Activated CD4-positive, alpha-beta T cell treated with anti-CD3 and anti-CD28 coated beads, Interleukin-2, amount 50 U/mL, for 16 hours (primary cell): ENCODE measurements around the gene DENND1C.

Experiments used
- DNase-seq: peaks from one replicate; pipeline ENCODE4 v3.0.0-alpha.2; 2020

The DENND1C gene

DNA sequence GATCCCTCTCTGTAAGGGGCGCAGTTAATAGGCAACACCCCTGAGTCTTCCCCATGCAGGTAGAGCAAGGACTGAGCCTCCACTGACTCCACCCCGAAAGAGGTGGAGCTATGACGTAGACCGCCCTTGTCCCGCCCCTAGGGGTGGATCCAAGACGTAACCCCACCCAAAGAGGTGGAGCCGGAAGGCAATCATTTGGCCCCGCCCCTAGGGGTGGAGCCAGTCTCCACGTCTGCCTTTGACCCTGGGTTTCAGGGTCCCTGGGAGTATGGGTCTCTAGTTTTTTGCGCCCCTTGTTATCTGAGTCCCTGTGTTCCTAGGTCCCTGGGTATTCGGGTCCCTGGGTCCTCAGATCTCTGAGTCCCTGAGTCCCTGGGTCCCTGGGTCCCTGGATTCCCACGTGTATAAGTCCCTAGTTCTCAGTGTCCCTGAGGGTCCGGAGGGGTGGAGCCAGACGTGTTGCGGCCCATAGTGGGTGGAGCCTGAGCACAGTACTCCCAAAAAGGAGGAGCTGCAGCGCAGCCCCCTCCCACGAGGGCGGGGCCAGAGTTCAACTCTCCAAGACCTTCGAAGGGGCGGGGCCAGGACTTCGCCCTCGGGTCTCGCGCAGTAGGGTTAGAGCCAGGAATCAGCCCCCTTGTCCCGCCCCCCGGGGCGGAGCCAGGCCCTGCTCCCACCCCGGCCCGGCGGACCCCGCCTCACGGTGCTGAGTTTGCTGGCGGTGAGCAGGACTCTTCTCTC is 5.3 kb downstream of the DENND1C start:
- peak; percentile 75 for DNase-seq

DNA sequence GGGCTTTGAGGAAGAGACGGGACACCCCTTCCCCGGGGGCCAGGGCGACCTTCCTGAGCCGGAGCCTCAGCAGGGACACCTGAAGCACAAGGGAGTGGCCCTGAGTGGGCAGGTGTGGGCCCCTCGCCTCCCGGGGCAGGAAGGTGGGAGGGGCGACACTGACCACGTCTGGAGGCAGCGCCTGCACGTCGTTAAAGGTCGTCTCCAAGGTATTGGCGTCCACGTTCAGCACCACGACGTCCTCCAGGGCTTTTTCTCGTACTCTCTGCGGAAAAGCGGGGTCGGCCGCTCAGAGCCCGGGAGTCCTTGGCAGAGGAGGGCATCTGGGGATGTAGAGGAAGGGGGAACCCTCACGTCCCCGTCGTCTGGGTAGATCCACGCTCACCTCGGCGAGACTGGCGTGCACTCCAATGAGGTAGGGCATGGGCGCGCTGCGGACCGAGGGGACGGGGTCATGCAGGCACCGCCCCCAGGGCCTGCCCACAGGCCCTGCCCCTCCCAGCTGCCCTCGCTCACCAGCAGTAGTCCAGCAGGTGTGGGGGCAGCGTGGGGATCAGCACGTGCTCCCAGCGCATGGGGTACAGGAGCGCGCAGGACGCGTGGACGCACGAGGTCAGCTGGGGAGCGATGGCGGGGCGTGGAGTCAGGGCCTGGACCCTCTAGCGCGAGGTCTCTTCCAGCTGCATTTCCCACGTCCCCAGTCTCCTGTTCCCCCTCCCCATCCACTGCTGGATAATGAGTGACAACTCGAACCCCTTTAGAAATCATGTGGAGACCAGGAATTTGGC is 6.1 kb downstream of the DENND1C start:
- DNase-seq = no peak

DNA sequence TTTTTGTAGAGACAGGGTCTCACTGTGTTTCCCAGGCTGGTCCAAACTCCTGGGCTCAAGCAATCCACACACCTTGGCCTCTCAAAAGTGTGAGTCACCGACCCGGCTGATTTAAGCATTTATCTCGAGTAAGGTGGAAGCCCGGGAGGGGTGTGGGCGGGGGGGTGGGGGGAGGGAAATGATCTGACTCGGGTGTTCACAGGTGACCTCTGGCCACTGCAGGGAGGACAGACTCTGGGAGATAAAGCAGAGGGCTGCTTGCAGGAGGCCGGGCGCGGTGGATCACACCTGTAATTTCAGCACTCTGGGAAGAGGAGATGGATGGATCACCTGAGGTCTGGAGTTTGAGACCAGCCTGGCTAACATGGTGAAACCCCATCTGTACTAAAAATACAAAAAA is 7.9 kb downstream of the DENND1C start:
- no peak for DNase-seq

DNA sequence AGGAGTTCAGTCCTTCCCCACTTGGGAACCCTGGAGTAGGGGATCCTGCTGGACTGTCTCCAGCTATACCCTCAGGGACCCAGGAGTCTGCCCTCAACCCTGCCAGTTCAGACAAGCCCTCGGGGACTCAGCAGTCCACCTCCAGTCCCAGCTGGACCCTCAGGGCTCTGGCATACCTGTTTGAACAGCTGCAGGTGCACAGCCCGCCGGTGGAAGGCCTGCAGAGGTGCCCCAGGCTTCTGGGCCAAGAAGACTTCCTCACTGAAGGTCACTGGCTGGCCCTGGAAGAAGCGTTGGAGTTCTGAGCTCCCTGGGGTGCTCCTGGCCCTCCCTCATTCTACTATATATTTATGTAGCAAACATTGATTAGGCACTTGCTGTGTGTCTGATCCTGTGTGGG is 8.9 kb downstream of the DENND1C start:
- DNase-seq = no peak

DNA sequence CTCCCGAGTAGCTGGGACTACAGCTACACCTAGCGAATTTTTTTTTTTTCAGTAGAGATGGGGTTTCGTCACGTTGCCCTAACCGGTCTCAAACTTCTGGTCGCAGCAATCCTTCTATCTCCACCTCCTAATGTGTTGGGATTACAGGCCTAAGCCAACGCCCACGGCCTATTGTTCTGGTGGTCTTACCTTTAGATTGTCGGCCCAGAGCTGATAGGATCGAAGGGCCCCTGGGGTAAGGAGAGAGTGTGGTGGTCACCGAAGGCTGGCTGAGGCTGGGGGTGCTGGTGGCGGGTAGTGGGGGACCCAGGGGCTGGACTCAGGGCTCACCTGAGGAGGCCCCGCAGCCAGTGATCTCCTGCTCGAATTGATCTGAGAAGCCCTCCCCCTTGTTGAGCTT is 10.5 kb downstream of the DENND1C start:
- DNase-seq = no peak

DNA sequence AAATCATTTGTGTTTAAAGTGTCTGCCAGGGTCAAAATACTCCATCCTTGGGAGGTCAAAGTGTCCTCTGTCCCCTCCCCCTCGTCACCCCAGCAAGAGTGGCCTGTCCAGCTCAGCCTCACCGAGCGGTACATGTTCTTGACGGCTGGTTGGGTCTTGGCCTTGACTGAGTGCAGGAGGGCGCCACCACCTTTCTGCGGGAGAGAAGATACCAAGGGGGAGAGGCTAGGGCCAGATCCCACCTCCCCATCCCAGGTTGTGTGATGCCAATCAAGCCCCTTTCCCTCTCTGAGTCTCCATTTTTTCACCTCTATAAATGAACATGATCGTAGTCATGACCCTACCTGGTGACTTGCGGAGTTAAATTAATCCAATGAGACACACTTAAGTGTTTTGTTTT is 11.4 kb downstream of the DENND1C start:
- no peak for DNase-seq

DNA sequence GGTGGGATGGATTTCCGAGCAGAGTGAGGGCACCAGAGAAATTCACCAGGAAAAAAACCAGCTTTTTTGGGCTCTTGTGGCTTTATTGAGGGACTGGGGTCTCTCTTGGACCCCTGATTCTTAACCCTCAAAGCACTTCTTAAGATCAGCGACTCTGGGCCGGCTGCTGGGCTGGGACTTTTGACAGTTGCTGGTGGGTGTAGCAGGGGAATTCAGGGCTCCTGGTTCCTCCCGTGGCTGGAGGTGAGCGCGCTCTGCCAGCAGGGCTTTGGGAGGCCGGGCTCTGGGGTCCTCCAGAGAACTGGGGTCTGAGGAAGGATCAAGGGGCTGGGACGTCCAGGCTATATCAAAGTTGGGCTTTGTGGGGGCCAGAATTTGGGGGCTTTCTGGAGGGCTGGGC is 14.2 kb downstream of the DENND1C start:
- no peak for DNase-seq

DNA sequence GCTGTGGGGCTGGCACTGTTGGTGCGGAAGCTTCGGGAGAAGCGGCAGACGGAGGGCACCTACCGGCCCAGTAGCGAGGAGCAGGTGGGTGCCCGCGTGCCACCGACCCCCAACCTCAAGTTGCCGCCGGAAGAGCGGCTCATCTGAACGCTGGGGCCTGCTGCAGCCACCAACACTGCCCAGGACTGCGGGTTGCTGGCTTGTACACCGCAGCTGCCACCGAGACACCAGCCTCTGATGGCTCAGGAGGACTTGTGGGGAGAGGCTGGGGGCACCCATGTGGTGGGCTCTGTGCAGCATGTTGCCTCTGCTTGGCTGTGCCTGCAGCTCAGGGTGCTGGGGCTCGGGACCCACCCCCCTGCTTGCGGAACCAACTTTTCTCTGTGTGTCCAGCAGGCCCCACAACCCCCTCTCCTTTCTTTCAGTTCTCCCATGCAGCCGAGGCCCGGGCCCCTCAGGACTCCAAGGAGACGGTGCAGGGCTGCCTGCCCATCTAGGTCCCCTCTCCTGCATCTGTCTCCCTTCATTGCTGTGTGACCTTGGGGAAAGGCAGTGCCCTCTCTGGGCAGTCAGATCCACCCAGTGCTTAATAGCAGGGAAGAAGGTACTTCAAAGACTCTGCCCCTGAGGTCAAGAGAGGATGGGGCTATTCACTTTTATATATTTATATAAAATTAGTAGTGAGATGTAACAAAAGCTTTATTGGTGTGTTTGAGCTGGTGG is 14.9 kb downstream of the DENND1C start:
- DNase-seq = no peak

DNA sequence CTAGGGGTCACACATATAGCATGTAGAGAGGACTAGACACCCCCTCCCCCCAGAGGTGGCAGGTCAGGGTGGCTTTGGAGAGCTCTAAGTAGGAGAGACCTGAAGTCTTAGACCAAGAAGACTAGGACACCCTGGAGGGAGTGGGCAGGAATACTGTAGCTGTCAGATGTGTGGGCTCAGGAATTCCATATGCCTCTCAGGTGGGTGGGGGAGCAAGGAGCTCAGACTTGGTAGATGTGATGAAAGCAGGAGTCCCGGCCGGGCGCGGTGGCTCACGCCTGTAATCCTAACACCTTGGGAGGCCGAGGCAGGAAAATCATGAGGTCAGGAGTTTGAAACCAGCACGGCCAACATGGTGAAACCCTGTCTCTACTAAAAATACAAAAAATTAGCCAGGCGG is 15.9 kb downstream of the DENND1C start:
- DNase-seq = no peak

DNA sequence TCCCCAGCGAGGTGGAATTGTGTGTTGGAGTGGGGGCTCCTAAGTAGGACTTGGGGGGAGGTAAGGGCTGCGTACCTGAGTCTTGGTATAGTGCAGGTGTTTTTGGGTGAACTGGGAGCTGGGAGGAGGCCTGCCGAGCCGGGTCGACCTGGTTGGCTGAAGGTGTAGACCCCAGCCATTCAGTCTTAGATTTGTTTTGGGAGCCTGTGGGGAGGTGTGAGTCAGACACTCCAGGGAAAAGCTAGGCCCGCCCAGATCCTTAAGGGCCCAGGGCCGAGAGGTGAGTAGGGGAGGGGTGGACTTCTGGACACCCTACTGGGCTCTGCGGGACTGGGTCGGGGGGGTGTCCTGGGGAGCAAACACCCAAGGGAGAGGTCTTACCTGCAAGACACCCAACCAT is 16.6 kb downstream of the DENND1C start:
- DNase-seq = no peak

DNA sequence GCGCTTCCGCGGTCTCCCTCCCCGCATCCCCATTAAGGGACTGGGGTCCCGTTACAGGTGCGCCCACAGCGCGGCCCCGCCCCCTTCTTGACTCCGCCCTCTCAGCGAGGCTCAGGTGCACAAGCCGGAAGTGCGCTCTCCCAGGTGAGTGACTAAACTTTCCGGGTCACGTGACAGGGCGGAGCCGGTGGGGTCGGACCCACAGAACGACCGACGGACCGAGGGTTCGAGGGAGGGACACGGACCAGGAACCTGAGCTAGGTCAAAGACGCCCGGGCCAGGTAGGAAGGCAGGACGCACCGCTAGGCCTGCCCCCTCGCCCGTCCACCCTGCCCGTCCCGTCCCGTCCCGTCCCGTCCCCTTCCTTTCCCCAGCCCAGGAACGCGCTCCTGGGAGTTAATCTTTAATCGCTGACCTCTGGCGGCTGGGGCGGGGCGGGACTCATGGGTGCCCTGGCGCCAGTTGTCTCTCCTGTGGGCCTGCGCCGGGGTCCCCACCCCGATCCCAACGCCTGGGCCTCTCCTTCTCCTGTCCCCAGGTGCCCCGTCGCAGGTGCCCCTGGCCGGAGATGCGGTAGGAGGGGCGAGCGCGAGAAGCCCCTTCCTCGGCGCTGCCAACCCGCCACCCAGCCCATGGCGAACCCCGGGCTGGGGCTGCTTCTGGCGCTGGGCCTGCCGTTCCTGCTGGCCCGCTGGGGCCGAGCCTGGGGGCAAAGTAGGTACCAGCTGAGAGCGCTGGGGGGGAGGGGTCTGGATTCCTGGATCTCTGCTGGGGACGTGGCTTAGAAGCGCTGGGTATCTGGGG is 17.3 kb downstream of the DENND1C start, which contains the start of gene CRB3:
Gene CRB3 (plus strand): TSS at position 202 of the 804 bp plus-strand sequence. CDS start 431 bp downstream, at position 633.
- no peak for DNase-seq

DNA sequence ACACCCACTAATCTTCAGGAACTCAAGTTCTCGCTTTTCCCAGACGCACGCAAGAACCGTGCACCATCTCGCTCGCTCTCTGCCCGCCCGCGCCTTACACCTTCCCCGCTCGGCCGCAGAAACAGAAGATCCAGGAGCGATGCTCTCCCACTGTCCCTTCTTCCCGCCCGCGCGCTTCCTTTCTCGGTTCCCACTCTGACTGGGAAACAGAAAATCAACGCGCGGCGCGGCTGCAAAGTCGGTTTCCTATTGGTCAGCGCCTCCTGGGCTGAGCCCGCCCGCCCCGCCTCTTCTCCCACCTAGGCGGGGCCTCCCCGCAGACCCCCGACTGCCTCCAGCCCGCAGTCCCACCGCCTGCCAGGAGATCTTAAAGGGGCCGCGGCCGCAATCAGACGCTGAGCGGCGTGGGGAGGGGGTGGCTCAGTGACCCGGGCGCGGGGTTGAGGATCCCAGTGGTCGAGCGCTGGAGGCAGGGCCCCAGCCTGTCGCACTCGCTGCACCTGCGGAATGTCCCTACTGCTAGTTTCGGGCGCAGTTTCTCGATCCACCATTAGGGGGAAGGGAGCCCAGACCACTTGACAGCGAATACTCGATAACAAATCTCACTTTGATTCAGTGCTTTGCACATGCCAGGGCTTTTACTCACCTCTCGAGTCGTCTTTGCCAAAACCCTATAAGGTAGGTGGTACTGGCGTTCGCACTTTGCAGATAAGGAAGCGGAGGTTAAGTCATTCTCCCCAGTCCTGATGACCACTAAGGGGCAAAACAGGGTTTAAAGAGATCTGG is 21.3 kb downstream of the DENND1C start:
- DNase-seq = peak; percentile 97

DNA sequence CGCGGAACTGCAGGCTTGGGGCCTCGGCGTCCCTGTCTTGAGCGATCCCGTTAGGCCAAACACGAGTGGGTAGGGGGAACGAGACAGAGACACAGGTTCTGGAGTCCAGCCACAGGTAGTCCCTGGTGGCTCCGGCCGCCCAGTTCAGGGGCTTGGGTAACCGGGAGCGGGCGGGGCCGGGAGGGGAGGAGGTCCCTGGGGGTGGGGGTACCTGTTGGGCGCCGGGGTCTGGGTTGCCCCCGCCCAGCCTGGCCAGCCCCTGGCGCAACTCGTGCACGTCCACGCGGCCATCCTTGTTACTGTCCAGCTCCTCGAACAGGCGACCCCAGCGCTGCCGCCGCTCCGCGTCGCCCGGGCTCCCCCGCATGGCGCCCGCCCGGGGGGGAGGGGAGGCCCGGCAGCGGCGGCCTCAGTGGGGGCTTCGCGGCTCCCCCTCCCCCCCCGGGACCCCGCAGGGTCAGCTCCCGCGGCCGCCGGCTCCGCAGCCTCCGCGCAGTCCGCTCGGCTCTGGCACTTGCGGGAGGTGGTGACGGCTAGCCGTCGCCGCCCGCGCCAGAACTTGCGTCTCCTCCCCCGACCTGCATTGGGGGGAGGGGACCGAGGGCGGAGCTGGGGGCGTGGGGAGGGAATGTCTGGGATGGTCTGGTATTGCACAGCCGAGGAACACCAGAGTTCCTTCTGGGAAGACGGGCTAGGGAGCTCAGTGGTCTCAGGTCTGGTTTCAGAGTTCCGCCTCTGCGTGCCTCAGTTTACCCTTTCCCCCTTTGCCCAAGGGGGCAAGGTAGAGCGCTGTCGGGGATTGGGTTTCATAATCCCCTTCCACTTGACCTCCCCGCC is 22.1 kb downstream of the DENND1C start, which contains the start of gene SLC25A23:
Gene SLC25A23 (minus strand): TSS at position 531 of the 837 bp plus-strand sequence. CDS start 164 bp downstream, at position 367.
- peak; percentile 71 for DNase-seq

DNA sequence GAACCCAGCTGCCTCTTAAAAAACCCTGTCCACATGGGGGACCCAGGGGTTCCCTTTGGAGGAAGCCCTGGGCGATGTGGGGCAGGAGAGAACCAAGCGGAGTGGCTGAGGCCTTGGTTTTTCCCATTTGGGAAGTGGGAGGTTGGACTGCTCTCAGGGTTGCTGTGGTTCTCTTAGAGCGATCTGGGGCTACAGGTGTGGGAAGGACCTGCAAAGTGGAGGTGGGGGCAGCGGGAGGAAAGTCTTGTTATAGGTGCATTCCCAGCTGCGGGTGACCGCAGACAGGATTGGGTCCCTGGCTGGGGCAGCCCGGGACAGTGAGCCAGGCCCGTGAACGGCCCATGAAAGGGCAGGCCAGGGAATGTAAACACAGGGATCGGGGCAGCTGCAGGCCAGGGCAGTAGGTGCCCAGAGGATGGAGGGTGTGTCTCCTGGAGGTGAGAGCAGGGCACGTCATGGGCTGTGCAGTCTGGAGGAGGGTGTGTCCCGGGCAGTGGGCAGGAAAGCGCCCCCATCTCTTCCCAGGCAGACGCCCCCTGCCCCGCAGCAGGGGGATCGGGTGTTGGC is 22.8 kb downstream of the DENND1C start:
- no peak for DNase-seq

DNA sequence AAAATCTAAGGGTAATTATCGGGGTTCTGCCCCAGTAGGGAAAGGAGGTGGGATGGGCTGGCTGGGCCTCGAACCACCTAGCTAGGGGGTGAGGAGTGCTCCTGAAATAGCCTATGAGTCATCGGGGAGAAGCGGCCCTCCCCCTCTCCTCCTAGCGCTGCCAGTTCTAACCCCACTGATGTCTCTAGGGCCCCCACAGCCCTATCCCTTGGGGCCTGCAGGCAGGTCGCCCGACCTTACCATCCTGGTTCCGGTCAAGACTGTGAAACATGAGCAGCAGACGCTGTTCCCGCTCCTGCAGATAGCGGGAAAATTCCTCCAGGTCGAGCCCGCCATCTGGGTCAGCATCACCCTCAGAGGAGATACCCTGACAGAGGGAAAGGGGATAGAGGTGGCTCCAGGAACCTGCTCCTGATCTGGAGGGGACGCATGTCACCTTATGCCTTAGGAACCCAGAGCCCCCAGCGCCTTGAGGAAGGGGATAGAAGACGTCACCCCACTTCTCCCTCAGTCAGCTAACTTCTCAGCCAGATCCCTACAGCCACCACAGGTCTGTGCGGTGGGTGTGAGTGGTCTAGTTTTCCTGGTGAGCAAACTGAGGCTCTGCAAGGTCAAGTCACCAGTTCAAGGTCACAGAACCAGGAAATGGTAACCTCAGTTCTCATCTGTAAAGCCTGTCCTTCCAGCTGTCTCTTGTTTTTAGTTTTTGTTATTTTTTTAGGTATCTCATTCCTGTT is 23.5 kb downstream of the DENND1C start:
- DNase-seq = no peak

DNA sequence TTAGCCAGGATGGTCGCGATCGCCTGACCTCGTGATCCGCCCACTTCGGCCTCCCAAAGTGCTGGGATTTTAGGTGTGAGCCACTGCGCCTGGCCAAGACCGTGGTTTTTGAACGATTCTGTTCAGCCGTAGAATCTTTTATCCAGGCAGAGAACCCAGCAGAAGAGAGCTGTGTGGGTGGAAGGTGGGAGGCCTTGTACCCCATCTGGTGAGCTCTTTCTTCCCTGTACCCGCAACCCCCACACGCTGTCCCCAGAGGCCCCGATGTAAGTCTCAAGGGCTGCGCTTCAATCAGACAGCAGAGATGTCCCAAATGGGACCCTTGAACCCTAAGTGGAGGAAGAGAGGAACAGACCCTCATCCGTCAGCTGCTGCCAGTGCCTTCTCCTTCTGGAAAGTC is 25.7 kb downstream of the DENND1C start:
- DNase-seq = no peak

DNA sequence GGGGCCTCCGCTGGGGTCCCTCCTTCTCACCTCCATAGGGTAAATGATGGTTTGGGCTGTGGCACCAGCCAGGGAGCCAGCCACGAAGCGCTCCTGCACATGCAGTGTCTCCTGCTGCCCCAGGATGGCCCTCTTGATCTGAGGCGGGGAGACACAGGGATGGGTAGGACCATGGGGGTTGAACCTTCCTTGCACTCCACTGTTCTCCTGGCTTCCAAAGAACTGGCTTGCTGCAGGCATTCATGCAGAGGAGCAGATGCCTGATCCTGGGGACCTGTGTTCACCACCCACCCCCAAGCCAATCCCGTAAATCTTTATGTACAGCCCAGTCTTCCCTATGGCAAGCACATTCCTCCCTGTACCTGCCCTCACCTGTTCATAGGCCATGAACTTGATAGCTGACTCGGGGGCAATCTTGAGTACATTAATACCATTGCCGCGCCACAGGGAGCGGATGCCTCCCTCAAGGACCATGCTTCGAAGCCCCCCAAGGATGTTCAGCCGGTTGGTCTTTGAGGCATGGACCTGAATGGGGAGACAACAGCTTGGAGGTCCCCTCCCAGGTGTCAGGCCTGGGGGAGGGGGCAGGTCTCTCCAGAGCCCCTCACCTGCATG is 27.5 kb downstream of the DENND1C start:
- no peak for DNase-seq

DNA sequence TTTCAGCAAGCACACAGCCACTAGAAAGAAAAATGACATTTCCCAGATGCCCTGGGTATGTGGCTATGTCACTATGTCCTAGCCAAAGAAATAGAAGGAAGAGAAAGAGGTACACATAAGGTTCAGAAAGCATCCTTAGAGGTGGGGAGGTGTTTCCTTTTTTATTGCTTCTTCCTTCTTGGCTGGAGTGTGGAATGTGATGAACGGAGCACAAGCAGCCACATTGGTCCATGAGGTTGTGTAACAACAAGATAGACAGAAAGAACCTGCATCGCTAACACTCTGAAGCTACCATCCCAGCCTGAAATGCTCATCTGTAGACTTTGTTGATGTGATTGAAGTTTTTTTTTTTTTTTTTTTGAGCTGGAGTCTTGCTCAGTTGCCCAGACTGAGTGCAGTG is 28.7 kb downstream of the DENND1C start:
- DNase-seq = no peak

DNA sequence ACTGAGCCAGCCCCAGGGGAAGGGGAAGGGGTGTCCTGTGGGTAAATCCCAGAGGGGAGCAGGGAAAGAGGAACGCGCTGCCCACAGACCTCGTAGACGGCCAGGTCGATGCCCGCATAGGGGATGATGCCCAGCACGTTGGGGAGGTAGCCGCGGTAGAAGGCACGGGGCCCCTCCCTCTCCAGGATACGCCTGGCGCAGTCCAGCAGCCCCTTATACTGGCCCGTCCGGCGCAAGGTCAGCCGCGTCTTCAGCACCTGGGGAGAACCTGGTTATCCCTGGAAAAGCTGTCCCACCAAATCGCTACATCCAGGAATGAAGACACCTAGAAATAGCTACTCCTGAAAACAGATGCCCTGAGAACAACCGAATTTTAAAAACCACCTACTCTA is 29.4 kb downstream of the DENND1C start:
- no peak for DNase-seq
